Colonic mucosa (tissue), 4 donors: ENCODE measurements around the gene GRPEL1. TPM values are rescaled to one million over a fixed set of nuclear protein-coding genes. Genes with fewer than 3 reads are reported as not detected.

Source experiments
- DNase-seq: peaks from one replicate; pipeline ENCODE4 v3.0.0-alpha.2; 2020
- H3K27ac ChIP-seq: fragments of 200-600 bp; one replicate; pipeline ENCODE4 v1.8.0; 2021
- H3K27me3 ChIP-seq: fragments of 200-600 bp; one replicate; pipeline ENCODE4 v1.8.0; 2021
- H3K36me3 ChIP-seq: fragments of 200-600 bp; one replicate; pipeline ENCODE4 v1.8.0; 2021
- H3K4me1 ChIP-seq: fragments of 200-600 bp; one replicate; pipeline ENCODE4 v1.8.0; 2021; ENCODE audit warnings: mild to moderate bottlenecking
- H3K4me3 ChIP-seq: fragments of 200-600 bp; one replicate; pipeline ENCODE4 v1.8.0; 2021
- H3K9ac ChIP-seq, 2 donors: one replicate each; pipeline ENCODE4 v1.7.0; 2013; ENCODE audit warnings: control low read depth in 2 of 2, low read depth in 2 of 2, low read length in 2 of 2
- H3K9me3 ChIP-seq: fragments of 200-600 bp; one replicate; pipeline ENCODE4 v1.8.0; 2021
- intact Hi-C: fragments of 100-400 bp; cut with DNase I; formaldehyde crosslinking; loops from one replicate; pipeline ENCODE4 v1.14.1; 2022
- total RNA-seq, 2 donors: library from RNA; stranded (reverse); fragmentation: NEBNext Ultra II Directional in 1 of 2; extraction: Animal tissue kit (Norgen Biotek cat#: 25700) in 1 of 2; gene quantifications; one replicate each; pipeline ENCODE4 v1.2.1, GENCODE V29; 2021
- TF ChIP-seq, protein P1 (sequence below): fragments of 200-600 bp; IDR thresholded peaks from one replicate; pipeline ENCODE4 v1.8.0; 2022; ENCODE audit warnings: antibody characterized with exemption, mild to moderate bottlenecking
- donor health status: healthy.
- donor health status: DM: no; HTN: no; CAD: no.
- donor health status: DM: no; HTN: no; CAD: no.

The GRPEL1 gene
- total RNA-seq, 2 donors from 2014 or later: 45.9 to 50.9 TPM

DNA sequence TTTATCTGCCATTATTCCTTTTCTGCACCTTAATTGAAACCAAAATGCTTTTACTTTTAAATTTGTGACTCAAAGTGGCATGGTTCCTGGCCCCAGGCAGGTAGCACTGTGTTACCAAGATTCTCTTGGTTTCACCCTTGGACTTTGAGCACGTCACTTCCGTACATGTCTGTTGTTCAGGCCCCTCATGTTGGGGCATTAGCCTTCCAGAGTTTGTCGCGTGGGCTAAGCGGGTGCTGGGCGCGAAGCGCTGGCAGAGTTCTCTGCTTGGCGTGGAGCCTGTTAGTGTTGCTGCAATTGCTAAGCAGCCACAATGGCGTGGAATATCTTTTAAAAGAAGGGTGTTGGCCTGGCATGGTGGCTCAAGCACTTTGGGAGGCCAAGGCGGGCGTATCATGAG is 38.7 kb downstream of the GRPEL1 start:
- DNase-seq: no peak
- no peaks in the 10 kb centered on the region for H3K27me3 ChIP-seq
- no peak overlapping the region for H3K9ac ChIP-seq
- peaks cover 11% of the 10 kb centered on the region for H3K36me3 ChIP-seq
- H3K4me3 ChIP-seq: no peak overlapping the region
- intact Hi-C loops: no loop called here
- no peaks in the 10 kb centered on the region for H3K9me3 ChIP-seq
- no peaks in the 10 kb centered on the region for H3K4me1 ChIP-seq
- TF ChIP-seq, protein P1, sequence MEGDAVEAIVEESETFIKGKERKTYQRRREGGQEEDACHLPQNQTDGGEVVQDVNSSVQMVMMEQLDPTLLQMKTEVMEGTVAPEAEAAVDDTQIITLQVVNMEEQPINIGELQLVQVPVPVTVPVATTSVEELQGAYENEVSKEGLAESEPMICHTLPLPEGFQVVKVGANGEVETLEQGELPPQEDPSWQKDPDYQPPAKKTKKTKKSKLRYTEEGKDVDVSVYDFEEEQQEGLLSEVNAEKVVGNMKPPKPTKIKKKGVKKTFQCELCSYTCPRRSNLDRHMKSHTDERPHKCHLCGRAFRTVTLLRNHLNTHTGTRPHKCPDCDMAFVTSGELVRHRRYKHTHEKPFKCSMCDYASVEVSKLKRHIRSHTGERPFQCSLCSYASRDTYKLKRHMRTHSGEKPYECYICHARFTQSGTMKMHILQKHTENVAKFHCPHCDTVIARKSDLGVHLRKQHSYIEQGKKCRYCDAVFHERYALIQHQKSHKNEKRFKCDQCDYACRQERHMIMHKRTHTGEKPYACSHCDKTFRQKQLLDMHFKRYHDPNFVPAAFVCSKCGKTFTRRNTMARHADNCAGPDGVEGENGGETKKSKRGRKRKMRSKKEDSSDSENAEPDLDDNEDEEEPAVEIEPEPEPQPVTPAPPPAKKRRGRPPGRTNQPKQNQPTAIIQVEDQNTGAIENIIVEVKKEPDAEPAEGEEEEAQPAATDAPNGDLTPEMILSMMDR: no peak
- H3K27ac ChIP-seq: no peak overlapping the region

DNA sequence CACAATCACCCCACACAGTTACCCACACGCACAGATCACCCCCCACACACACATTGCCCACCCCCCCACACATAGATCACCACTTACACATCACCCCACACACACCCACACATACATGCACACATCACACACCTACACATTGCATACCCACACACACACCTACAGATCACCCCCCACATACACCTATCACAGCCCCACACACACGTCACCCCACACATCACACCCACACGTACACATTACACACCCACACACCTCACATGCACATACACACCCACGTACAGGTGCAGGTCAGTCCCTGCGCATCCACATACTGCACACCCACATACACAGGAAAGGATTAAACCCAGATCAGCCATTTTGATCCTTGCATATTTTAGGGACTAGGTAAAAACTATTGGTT is 40.0 kb downstream of the GRPEL1 start:
- H3K27me3 ChIP-seq: no peaks in the 10 kb centered on the region
- no peak overlapping the region for H3K9ac ChIP-seq
- no peak for DNase-seq
- H3K27ac ChIP-seq: no peak overlapping the region
- intact Hi-C loops: no loop called here
- no peaks in the 10 kb centered on the region for H3K9me3 ChIP-seq
- no peak overlapping the region for H3K4me3 ChIP-seq
- TF ChIP-seq, protein P1: no peak
- peaks cover 11% of the 10 kb centered on the region for H3K36me3 ChIP-seq
- no peaks in the 10 kb centered on the region for H3K4me1 ChIP-seq

DNA sequence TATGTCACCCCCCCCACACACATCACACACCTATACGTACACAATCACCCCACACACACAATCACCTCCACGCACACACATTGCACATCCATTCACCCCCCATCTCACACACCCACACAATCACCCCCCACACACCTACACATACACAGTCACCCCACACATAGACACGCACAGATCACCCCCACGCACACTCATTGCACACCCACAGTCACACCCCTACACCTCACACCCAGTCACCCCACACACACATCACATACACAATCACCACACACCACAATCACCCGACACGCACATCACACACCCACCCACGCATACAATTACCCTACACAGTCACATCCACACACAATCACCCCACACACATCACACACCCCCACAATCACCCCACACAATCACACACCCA is 40.6 kb downstream of the GRPEL1 start:
- Histone ChIP-seq H3K27ac (no peak overlapping the region), H3K4me3 (no peak overlapping the region), H3K36me3 (peaks cover 10% of the 10 kb centered on the region), H3K9ac (no peak overlapping the region), H3K27me3 (no peaks in the 10 kb centered on the region), H3K9me3 (no peaks in the 10 kb centered on the region), H3K4me1 (no peaks in the 10 kb centered on the region)
- intact Hi-C loops: no loop called here
- no peak for DNase-seq
- TF ChIP-seq, protein P1: no peak

DNA sequence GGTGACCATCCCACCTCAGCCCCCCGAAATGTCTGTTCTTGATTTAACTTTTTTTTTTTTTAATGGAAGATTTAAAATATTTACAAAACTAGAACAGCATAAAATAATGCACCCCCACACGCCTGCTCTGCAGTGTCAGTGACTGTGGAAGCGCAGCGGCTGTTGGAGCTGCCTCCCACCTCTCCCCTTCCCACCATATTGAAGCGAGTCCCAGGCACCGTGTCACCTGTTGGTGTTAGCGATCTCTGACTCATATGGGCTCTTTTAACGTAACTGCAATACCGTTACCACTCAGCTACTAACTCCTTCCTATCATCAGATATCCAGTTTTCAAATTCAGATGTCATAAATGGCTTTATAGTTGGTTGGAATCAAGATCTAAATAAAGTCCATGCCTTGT is 41.8 kb downstream of the GRPEL1 start:
- H3K9ac ChIP-seq: no peak overlapping the region
- TF ChIP-seq, protein P1: no peak
- DNase-seq: no peak
- no peaks in the 10 kb centered on the region for H3K9me3 ChIP-seq
- intact Hi-C loops: no loop called here
- no peaks in the 10 kb centered on the region for H3K27me3 ChIP-seq
- no peaks in the 10 kb centered on the region for H3K4me1 ChIP-seq
- no peak overlapping the region for H3K27ac ChIP-seq
- H3K36me3 ChIP-seq: peaks cover 4% of the 10 kb centered on the region
- no peak overlapping the region for H3K4me3 ChIP-seq

DNA sequence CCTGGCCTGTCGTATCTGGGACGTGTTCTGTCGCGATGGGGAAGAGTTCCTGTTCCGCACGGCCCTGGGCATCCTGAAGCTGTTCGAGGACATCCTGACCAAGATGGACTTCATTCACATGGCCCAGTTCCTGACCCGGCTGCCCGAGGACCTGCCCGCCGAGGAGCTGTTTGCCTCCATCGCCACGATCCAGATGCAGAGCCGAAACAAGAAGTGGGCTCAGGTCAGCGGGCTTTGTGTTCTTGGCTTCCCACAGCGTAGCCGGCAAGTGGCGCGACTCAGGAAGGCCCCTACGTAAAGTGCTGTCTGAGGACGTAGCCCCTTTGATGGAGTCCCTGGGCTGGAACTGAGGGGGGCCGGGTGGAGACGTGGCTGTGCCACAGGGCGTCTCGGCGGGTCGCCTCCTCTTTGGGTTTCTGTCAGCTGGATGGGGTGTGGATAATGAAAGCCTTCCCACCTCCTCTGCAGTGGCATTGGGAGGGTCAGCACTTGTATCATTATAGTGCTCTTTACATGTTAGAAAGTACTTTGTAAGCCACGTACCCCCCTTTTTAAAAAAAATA is 42.7 kb downstream of the GRPEL1 start:
- Histone ChIP-seq H3K4me3 (no peak overlapping the region), H3K36me3 (no peaks in the 10 kb centered on the region), H3K9ac (no peak overlapping the region), H3K27ac (no peak overlapping the region), H3K4me1 (no peaks in the 10 kb centered on the region), H3K9me3 (no peaks in the 10 kb centered on the region), H3K27me3 (no peaks in the 10 kb centered on the region)
- intact Hi-C loops: no loop called here
- TF ChIP-seq, protein P1: no peak
- no peak for DNase-seq
